ENCODE data around the gene PPEF2.

GRCh38 chr4:75898536-75898935, 3.7 kb downstream of the PPEF2 start:
- TF ChIP-seq CTCF (IDR thresholded peaks at IDR 0.05), result no peak
- no peak for TF ChIP-seq EP300 (IDR thresholded peaks at IDR 0.05; ENCODE audit: low read depth)
- no peak for TF ChIP-seq POLR2A (IDR thresholded peaks at IDR 0.05)

All from transverse colon (tissue), 3 donors.